A673 (cell line): ENCODE data around the gene HAND1.

Source experiments
- EZH2 ChIP-seq: fragments of 200-600 bp; sonication (generic); IDR thresholded peaks from 2 replicates; pipeline ENCODE4 v1.6.1; 2017; ENCODE audit warnings: borderline replicate concordance, low read depth, mild to moderate bottlenecking, mixed read lengths, antibody characterized with exemption, low read length; ENCODE audit not compliant: poor library complexity, severe bottlenecking
- TF ChIP-seq, protein P1 (sequence below): fragments of 300-800, 200-600 bp; sonication (generic); conservative IDR thresholded peaks from 2 replicates; pipeline ENCODE4 v1.5.1; 2017; ENCODE audit warnings: low read depth, mild to moderate bottlenecking, antibody characterized with exemption, low read length, moderate library complexity, mixed read lengths

DNA sequence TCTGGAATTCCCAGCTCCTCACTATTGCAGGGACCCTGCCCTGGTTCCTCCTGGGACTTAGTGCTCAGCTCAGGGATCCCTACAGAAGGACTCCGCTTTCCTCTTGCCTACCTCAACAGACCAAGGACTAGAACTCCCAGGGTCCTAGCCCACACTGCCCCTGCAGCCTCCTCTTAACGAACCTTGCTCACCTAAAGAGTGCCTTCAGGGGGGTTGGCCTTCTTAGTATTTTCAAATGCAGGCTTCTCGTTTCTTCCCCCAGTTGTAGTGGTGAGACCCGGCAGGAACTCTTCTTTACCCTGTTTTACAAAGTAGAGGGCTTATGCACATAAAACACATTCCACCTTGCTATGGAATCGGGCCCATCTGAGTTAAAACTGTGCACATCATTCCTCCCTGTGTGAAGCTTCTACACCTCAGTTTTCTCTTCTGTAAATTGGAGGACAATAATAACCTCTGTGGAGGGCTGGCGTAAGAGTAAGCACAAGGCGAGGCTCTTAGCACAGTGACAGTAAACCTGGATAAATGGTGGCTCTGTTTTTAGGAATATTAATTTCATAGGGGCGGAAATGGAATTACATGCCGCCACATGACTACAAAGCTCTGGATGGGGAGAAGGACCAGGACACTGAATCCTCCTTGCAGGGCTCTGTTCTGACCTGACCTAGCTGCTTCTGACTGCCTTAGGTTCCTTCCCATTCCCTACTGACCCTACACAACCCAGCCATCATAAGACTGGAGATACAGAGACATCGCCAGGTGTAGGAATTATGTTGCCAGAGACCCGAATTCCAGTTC is 3.8 kb upstream of the HAND1 start:
- TF ChIP-seq EZH2, result no peak
- TF ChIP-seq, protein P1, sequence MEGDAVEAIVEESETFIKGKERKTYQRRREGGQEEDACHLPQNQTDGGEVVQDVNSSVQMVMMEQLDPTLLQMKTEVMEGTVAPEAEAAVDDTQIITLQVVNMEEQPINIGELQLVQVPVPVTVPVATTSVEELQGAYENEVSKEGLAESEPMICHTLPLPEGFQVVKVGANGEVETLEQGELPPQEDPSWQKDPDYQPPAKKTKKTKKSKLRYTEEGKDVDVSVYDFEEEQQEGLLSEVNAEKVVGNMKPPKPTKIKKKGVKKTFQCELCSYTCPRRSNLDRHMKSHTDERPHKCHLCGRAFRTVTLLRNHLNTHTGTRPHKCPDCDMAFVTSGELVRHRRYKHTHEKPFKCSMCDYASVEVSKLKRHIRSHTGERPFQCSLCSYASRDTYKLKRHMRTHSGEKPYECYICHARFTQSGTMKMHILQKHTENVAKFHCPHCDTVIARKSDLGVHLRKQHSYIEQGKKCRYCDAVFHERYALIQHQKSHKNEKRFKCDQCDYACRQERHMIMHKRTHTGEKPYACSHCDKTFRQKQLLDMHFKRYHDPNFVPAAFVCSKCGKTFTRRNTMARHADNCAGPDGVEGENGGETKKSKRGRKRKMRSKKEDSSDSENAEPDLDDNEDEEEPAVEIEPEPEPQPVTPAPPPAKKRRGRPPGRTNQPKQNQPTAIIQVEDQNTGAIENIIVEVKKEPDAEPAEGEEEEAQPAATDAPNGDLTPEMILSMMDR, result no peak
